Dermis microvascular lymphatic vessel endothelial cell (primary cell): ENCODE data around the gene TRAF7. TPM values are rescaled to one million over a fixed set of nuclear protein-coding genes. Genes with fewer than 3 reads are reported as not detected.
A peak's percentile ranks its signal among the peaks of the same experiment; 100 is the strongest.

Experiments
- DNase-seq, 2 donors: peaks; one replicate each; pipeline versions ENCODE4 v3.0.0 to v3.0.0-alpha.2; 2010; ENCODE audit warnings: low read depth in 2 of 2
- total RNA-seq: library from RNA; depleted of rRNA; stranded (reverse); fragments of >200 nt; gene quantifications from 2 replicates; pipeline ENCODE4 v1.2.1, GENCODE V29; 2014

The TRAF7 gene
- total RNA-seq, 1 donor from 2014 or later = 64.6 TPM

DNA sequence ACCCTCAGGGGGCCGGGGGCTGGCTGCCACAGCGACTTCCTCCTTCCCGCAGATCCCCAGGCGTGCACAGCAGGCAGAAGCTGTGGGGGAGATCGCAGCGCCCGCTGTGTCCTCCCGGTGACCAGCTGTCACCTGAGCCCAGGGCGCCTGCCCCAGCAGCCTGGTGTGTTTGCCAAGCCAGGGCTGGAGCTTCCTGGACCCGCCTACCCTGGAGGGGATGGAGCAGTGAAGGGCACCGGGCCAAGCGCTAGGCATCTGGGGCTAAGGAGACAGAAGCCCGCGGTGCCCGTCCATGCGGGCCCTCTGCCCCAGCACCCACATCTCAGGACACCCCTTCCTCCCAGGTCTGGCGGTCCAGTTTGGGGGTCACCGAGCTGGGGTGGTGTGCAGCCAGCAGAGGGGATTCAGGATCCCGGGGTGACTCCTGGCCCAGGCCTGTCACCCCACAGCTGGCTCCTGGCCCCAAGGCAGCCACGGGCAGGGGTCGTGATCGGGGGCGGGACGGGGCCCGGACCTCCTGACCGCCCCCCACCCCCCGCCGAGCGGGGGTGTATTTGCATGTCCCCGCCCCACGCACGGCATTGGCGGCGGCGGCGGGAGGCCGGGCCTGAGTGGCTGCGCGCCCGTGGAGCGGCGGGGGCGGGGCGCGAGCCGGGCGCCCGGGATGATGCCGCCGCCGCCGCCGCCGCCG, 7.5 kb upstream of the TRAF7 start, which contains the start of gene RAB26:
Gene RAB26 (plus strand): TSS at position 645 of the 691 bp plus-strand sequence. CDS start 159 bp downstream, outside the sequence.
- peak in 1 of 2 donors; percentile 69 for DNase-seq

GRCh38 chr16:2148714-2149629, 6.6 kb upstream of the TRAF7 start:
- no peak for DNase-seq

DNA sequence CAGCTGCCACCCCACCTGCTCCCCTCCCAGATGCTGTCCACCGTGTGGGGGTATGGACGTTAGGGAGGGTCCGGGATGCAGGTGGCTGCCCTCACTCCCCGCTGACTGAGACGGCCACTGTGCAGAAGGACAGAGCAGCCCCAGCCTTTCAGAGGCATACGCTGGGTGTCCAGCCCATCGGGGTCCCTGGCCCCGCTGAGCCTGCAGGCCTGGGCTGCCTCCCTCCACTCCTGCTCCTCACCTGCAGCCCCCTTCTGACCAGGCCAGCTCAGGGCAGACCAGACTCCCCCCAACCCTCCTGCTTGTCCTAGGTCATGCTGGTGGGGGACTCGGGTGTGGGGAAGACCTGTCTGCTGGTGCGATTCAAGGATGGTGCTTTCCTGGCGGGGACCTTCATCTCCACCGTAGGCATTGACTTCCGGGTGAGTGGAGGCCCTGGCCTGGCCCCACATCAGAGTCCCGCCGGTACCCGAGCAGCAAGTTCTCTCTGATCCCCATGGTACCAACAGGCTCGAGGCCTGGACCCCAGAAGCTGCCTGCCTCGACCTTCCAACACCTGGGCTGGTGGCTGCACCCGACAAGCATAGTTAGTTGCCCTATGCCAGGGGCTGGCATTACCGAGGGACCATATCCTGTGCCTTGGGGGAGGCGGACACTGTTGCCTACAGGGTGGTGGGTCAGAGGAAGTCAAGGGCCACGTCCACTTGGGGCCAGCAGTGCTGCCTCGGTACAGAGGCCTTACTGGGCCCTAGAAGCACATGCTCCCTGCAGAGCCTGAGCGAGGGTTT, 5.8 kb upstream of the TRAF7 start:
- no peak for DNase-seq

- no peak for DNase-seq
Measured at GRCh38 chr16:2150418-2151187, 5.0 kb upstream of the TRAF7 start.

- no peak for DNase-seq
Measured at GRCh38 chr16:2151188-2152091, 4.1 kb upstream of the TRAF7 start.

GRCh38 chr16:2152695-2153506, 2.7 kb upstream of the TRAF7 start:
- no peak for DNase-seq

GRCh38 chr16:2154533-2155090, 970 bp upstream of the TRAF7 start:
- DNase-seq = peak in 1 of 2 donors; percentile 14

GRCh38 chr16:2155977-2156848, 631 bp downstream of the TRAF7 start:
- peak in 1 of 2 donors; percentile 55 for DNase-seq

- DNase-seq = no peak
Measured at GRCh38 chr16:2156849-2157224, 1.3 kb downstream of the TRAF7 start.

DNA sequence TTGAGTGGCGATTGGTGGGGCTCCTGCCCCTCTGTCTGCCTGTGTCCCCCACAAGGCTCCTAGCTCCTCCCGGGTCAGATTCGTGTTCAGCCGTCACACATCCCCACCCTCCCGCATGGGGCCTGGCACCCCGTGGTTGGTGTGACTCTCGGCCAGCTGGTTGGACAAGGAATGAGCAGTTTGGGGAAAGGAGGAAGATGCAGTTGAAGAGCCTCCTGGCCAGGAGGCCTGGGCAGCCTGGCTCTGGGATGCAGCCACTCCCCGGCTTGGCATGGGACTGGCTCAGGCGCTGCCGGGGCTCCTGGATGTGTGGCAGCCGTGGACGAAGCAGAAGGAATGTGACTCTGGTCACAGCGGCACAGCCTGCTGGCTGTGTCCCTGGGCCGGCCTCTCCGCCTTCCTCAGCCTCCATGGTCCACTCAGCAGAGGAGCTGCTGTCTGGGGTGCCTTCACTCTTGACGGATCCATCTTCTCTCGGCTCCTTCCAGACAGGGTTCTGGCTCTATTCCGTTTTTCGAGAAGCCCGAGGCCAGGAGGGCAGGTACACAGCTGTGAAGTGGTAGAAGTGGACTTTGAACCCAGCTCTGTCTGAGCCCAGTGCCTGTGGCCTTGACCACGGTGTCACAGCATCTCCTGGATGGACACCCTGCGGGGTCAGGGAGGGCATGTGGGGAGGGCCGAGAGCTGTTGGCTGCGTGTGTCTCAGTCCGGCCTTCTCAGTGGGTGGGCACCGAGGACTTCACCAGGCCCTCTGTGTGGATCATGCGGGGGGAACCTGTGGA, 2.1 kb downstream of the TRAF7 start:
- DNase-seq = no peak

GRCh38 chr16:2158262-2158638, 2.7 kb downstream of the TRAF7 start:
- no peak for DNase-seq

DNA sequence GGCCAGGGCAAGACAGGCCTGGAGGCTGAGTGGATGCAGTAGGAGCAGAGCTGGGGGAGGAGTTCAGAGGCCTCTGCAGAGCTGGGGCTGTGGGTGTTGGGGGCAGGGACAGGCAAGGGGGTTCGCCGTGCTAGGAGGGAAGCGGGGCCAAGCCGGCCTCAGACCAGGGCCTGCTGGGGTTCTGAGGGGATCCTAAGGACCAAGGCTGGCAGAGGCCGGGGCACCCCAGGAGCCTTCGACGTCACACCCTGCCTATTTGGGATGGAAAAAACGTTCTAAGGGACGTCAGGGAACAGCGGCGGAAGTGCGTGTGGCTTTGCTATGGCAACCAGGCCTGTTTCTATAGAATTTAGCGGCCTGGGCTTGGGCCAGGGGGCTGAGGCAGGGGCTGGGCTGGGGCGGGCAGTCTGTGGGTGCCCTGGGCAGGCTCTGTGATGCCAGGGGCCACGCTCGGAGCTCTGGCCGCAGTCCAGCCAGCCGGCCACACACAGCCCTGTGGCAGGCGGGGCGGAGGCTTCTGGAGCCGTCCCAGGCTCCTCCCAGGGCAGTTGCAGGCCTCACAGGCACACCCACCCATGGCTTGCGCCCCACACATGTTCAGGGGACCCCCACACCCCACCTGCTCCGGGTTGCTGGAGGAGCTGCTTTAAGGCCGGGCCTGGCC, 3.7 kb downstream of the TRAF7 start:
- DNase-seq = peak; percentile 74 to 92

GRCh38 chr16:2160915-2161551, 5.5 kb downstream of the TRAF7 start:
- DNase-seq = no peak

- DNase-seq = no peak
Measured at GRCh38 chr16:2161911-2162310, 6.3 kb downstream of the TRAF7 start.

DNA sequence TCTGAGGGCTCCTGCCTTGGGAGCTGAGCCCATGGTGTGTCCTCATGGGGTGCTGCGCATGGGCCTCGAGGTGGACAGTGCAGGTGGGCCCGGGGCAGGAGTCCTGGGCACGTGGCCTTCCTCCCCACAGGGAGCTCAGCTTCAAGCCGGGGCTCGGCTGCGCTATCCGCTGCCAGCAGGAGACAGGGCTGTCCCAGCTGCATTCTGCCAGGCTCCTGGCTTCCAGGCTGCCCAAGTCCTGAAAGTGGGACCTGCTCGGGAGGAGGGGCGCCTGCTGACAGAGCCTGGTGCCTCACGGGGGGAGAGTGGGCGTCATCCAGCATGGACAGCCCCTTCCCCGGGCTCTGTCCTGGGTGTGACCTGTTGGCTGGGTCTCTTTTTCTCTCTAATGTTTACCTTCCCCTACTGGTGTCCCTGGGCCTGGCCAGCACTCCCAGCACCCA, 7.1 kb downstream of the TRAF7 start:
- DNase-seq = no peak
